Brain microvascular endothelial cell (primary cell): ENCODE results near the gene KCNAB3.

Experiments used
- DNase-seq: peaks from one replicate; pipeline ENCODE4 v3.0.0-alpha.2; 2020
- H3K27ac ChIP-seq: fragments of 250-450 bp; sonication (Bioruptor Pico); 2 replicates; pipeline ENCODE4 v1.5.1; 2020; ENCODE audit warnings: mild to moderate bottlenecking, moderate library complexity
- H3K27me3 ChIP-seq: fragments of 250-450 bp; sonication (Bioruptor Pico); replicated peaks from 2 replicates; pipeline ENCODE4 v1.5.1; 2020; ENCODE audit warnings: mild to moderate bottlenecking
- H3K36me3 ChIP-seq: fragments of 250-450 bp; sonication (Bioruptor Pico); replicated peaks from 2 replicates; pipeline ENCODE4 v1.5.1; 2020; ENCODE audit warnings: mild to moderate bottlenecking
- H3K4me3 ChIP-seq: 2 replicates; pipeline ENCODE4 v1.5.1; 2011; ENCODE audit warnings: low read depth, mild to moderate bottlenecking, control low read depth, low read length, moderate library complexity
- CTCF ChIP-seq: IDR thresholded peaks from 2 replicates; pipeline ENCODE4 v1.5.1; 2011; ENCODE audit warnings: low read depth, mild to moderate bottlenecking, moderate library complexity, low read length, control low read depth, inconsistent platforms; ENCODE audit errors: missing control alignments
- in situ Hi-C: cut with HindIII; loops from 2 replicates; pipeline ENCODE4 v1.10.0; 2017; ENCODE audit warnings: low sequenced_read_pairs, low pct_ligation_motif_present

KCNAB3 gene

GRCh38 chr17:7935859-7936258 lies 6.2 kb upstream of the KCNAB3 start:
- Histone ChIP-seq H3K4me3 (no peak overlapping the region), H3K36me3 (peaks cover 36% of the 10 kb centered on the region), H3K27me3 (no peaks in the 10 kb centered on the region), H3K27ac (no peak overlapping the region)
- in situ Hi-C loops, result no loop called here
- DNase-seq, result no peak
- no peak for TF ChIP-seq CTCF

- no peaks in the 10 kb centered on the region for H3K27me3 ChIP-seq
- H3K27ac ChIP-seq, result peak overlapping the region; percentile 79
- peaks cover 19% of the 10 kb centered on the region for H3K36me3 ChIP-seq
- peak; percentile 68 for DNase-seq
- H3K4me3 ChIP-seq, result peak overlapping the region; percentile 98
- in situ Hi-C loops, result no loop called here
- peak; percentile 56 for TF ChIP-seq CTCF
Observed at GRCh38 chr17:7932949-7933348, 3.3 kb upstream of the KCNAB3 start.

GRCh38 chr17:7932483-7932891 lies 2.8 kb upstream of the KCNAB3 start:
- DNase-seq, result peak; percentile 4
- peak overlapping the region; percentile 79 for H3K27ac ChIP-seq
- H3K36me3 ChIP-seq, result peaks cover 19% of the 10 kb centered on the region
- peak overlapping the region; percentile 98 for H3K4me3 ChIP-seq
- no peak for TF ChIP-seq CTCF
- in situ Hi-C loops, result no loop called here
- H3K27me3 ChIP-seq, result no peaks in the 10 kb centered on the region

- TF ChIP-seq CTCF, result no peak
- in situ Hi-C loops, result no loop called here
- H3K4me3 ChIP-seq, result peak within 1 kb of the TSS; percentile 98
- no peaks in the 10 kb centered on the region for H3K27me3 ChIP-seq
- H3K27ac ChIP-seq, result peak within 1 kb of the TSS; percentile 79
- H3K36me3 ChIP-seq, result peaks cover 13% of the 10 kb centered on the region
- peak; percentile 99 for DNase-seq
Observed at GRCh38 chr17:7931709-7932482, 2.2 kb upstream of the KCNAB3 start, which contains the start of the genes CNTROB and TRAPPC1. TSS of gene CNTROB (plus strand) at chr17:7932206. CDS start at chr17:7933080, 874 bp downstream. TSS of gene TRAPPC1 (minus strand) at chr17:7931946. CDS start at chr17:7931829, 117 bp downstream.

- no peak for DNase-seq
- in situ Hi-C loops, result no loop called here
Observed at GRCh38 chr17:7930841-7931631, 1.4 kb upstream of the KCNAB3 start.

More at GRCh38 chr17:7930841-7931631, 1.4 kb upstream of the KCNAB3 start:
- Histone ChIP-seq H3K4me3 (peak overlapping the region; percentile 98), H3K36me3 (peaks cover 5% of the 10 kb centered on the region), H3K27ac (no peak overlapping the region), H3K27me3 (no peaks in the 10 kb centered on the region)
- no peak for TF ChIP-seq CTCF
